ENCODE results near the gene HTRA3.

Gene HTRA3

DNA sequence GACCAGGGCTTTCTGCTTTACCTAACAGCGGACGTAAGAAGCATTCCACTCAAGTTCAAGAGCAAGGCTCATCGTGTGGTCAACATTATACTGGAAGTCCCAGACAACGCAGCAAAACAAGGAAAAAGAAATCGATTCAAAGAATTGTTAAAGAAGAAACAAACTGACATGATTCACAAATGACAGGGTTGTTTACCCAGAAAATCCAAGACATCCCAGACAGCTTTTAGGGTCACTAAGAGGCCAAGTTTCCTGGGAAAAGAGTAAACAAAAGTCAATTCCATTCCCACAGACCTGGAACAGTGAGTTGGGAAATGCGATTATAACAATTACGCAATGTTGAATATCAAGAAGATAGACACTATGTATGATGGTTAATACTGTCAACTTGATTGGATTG, 21.5 kb upstream of the HTRA3 start:
- peak; percentile 8 for DNase-seq

DNA sequence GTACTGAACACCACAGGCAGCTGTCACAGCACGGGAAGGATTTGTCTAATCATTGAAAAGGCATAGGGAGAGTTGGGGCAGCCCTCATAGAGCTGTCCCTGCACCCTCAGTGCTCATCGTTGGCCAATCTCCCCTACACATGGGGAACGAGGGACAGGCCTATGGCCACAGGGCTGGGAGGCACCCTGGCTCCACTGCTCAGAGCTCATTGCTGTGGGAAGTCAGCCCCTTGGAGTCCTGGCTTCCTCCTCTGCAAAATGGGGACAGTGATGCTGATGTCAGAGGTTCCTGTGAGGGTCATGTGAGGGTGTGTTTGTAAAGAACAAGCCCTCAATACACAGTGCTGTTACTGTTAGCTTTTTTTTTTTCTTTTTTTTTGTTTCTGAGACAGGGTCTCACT, 19.3 kb upstream of the HTRA3 start:
- DNase-seq, result no peak

DNA sequence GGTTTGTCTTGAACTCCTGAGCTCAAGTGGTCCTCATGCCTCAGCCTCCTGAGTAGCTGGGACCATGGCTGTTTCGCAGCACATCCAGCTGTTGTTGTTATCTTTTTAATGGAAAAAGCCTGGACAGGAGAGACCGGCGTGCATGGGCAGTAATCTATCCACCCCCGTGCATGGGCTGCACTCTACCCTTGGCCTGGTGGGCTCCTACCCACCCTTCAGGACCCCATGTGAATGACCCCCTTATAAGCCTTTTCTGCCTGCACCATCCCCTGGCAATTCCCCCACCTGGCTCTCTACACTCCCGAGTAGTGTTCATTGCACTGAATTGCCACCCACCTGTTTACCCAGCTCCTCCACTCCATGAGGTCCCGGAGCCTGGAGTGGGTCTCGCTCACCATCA, 18.9 kb upstream of the HTRA3 start:
- no peak for DNase-seq

DNA sequence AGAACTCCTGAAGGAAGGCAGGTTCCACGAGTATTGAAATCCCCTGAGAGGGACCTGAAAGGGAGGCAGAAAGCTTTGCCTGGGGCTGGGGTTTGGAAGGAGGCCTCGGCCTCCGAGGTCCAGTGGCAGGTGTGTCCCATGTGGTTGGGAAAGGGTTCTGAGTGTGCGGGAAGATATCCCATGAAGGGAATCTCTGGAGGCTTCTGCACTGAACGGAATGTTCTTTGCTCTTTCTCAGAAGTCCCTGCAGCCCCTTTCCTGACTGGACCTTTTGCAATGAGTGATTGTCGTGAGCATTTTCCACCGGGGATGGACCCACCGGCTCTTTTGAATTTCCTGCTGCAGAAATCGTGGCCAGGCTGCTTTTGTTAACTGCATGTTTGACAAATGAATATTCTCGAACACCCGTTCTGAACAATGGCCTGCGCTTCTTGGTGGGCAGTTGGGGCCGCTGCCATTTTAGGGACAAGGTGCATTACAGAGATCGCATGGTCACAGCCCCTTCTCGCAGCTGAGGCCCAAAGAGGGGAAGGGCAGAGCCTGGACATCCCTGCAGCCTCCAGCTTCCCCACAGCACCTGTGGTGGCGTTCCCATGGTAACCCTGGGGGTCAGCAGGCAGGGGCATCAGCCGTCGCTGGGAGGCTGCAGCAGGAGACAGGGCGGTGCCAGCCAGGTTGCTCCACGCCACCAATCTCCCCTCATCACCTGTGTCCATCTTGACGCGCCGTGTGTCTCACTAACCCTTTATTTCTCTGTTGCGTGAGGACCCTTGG, 18.3 kb upstream of the HTRA3 start:
- DNase-seq, result no peak

DNA sequence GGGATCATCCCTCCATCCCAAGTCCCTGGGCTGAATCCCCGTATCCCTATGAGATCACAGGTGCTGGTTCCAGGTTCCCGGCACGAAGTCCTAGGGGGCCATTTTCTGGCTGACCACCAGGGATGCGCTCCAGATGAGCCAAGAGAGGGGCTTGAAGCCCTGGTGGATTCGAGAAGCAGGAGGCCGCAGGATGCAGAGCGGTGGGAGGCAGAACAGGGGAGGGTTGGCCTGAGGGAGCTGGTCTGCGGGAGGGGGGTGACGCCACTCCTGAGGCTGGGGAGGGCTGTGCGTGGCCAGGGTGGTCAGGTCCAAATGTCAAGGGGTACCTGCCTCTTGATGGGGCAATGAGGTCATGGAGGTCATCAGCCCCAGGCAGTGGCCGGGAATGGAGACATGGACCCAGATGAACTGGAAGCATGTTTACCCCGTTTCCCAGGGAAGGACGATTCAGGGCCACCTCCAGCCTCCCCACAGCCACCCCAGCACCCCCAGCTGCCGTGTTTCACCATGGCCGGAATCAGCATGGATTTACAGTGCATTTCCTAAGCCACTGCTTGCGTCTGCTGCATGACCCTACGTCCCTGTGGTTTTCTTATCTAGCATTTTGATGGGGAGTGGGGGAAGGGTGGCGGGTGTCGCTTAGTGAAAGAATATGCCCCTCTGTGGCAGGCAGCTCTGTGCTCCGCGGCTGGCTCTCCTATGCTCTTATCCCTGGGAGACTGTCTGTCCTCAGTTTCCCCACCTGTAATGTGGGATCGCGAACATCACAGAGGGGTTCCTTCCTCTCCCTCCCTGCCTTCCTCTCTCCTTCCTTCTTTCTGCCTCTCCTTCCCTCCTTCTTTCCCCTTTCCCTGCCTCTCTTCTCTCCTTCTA, 17.0 kb upstream of the HTRA3 start:
- DNase-seq, result no peak

DNA sequence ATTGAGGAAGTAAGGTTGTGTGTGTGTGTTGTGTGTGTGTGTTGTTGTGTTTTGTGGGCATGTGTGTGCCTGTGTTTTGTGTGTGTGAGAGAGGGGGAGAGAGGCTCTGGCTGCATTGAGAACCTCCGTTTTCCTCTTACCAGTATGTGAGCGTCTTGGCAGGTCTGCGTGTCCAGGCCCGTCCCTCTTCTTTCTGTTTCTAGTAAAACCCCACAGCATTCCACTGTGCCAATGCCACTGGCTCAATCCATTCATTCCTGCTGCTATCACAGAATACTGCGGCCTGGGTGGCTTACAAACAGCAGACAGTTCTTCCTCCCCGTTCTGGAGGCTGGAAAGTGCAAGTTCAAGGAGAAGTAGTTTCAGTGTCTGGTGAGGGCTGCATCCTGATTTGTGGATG, 15.5 kb upstream of the HTRA3 start:
- no peak for DNase-seq

DNA sequence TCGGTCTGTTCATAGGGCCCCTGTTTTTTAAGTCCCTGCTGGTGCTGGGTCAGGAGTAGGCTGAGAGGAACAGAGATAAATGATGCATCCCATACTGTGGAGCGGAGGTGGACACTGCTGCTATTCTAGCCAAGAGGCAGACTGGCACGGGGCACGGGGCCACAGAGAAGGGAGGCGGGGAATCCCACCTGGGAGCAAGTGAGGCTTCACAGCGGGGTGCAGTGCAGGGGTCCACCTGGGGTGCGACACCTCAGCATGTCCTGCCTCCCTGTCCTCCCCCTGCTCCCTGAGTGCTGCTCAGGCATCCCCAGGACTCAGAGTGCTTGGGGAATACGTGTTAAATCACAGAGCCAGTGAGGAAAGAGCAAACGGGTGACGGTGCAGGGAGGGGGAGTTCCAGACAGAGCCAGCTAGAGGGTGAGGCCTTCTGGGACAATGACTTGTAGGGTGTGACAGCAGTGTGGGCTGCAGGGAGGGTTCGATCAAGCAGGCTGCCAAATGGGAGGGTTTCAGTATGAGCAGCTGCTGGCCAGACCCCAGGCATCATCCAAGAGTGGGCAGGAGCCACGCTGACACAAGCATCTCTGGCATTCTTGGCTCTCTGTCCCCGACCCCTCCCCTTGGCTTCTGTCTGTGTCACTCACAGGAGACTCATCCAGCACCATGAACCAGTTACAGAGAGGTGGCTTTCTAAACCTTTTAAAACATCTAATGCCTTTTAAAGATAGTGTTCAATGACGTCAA, 13.7 kb upstream of the HTRA3 start:
- peak; percentile 70 for DNase-seq

DNA sequence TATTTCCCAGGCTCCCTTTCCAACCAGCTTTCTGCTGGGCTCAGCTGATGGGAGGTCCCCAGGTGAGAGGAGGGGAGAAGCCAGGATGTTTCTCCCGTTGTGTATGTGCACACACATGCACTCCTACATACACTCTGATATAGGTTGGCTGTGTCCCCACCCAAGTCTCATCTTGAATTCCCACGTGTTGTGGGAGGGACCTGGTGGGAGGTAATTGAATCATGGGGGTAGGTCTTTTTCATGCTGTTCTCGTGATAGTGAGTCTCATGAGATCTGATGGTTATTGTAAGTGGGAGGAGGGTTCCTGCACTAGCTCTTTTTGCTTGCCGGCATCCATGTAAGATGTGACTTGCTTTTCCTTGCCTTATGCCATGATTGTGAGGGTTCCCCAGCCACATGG, 11.7 kb upstream of the HTRA3 start:
- no peak for DNase-seq

DNA sequence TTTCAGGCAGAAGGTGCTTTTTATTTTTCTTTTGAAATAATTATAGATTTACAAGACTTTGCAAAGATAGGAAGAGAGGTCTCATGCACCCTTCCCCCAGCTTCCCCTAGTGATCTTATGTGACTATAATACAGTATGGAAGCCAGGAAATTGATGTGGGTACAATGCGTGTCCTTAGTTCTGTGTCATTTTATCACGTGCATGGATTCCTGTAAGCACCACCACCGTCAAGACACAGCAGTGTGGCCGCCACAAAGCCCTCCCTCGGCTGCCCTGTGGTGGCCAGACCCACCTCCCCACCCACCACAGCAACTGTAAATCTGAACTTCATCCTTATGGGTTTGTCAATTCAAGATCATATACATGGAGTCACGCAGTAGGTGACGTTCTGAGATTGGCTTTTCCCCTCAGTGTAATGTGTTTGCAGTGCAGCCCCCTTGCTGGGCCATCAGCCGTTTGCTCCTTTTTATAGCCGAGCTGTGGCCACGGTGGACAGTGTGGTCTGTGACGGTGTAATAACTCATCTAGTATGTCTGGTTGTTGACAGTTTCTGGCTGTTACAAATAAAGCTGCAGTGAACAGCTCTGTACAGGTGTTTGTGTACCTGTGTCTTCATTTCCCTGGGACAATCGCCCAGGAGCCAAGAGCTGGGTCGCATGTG, 10.9 kb upstream of the HTRA3 start:
- no peak for DNase-seq

DNA sequence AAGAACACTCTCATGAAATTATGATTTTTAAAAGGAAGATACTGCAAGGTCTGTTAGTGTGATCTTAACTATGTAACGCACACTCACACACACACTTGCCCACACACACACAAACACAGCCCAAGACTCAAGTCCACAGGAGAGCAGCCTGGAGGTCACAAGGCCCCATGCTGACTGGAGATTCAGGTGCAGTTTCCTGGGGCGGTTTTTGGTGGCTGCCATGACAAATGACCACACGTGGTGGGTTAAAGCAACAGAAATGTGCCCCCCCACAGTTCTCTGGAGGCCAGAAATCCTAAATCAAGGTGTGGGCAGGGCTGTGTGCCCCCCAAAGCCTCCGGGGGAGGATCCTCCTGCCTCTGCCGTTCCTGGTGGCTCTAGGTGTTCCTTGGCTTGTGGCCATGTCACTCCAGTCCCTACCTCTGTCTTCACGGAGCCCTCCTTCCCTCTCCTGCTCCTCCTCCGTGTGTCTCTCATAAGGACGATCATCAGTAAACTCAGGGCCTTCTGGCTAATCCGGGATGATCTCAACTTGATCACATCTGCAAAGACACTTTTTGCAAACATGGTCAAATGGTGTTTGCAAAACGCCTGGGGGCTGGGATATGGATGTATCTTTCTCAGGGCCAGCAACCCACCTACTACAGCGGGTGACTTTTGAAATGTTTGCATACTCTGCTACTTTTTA, 9.7 kb upstream of the HTRA3 start:
- no peak for DNase-seq

DNA sequence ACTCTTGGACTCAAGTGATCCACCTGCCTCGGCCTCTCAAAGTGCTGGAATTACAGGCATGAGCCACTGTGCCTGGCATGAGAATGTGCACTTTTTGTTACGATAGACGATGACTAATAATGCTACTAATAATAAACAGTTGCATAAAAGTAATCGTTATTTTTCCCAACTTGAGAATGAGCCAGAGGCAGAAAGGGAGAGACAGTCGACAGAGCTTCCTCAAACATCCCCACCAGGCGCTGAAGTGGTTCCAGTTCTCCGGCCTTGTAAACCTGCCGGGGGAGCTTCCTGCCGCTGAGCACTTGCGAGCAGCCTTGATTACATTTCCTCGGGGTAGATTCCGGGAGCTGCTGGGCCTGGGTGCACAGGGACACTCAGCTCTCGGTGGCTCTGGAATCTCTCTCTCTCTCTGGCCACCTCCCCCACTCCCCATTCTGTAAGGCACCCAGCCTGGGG, 8.9 kb upstream of the HTRA3 start:
- DNase-seq, result peak; percentile 80

DNA sequence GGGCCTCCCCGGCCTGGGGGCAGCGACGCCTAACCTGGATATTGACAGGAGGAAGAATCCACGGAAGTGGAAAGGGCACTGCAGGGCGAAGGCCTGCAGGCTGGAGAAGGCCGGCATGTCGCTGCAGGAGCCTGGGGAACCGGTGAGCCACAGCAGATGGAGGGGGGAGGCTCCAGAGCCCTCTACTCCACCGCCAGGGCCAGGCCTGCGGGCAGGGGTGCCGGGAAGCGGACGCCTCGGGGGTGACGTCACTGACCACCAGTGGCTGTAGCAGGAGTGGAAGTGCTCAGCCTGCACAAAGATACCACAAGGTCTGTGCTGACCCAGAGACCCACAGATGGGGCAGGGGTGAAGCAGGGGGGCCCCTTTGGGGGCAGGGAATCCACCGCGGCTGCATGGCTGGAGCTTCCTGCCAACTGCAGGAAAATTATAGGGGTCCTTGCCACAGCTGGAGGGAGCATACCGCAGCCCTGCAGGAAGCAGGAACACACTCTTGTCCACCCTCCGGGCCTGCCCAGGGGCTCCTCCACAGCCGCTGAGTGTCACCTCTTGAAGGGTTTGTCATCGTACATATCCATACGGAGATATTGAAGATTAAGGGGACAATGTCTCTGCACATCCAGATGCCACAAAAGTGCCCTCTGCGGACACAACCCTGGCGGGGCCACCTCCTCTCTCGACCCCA, 7.6 kb upstream of the HTRA3 start:
- no peak for DNase-seq

DNA sequence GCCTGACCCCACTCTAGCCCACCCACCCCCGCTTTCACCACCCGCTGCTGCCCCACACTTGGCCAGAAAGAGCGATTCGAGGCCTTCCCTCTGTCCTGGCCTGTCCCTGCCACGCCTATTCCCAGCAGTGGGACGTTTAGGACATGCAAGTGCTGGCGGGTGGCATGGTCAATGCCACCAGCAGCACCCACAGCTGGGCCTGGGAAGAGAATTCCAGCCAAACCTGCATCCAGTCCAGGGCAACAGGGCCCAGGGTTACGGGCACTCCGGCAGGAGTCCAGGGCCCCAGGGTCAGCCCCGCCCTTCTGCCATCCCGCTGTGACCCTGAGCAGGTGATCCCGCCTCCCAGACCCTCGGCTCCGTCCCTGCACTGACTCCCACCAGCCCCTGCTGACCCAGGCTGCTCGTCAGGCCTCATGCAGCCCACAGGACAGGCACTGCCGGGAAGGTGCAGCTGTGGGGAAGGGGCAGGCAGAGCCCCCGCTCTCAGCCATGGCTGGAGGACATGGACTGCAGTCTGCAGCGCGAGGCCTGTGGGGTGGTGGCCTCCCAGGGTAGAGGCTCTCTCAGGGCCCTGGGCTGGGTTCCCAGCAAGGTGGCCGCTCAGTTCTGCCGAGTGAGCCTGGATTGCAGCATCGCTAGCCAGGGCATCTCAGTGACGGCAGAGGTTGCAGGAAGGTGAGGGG, 6.8 kb upstream of the HTRA3 start:
- no peak for DNase-seq

DNA sequence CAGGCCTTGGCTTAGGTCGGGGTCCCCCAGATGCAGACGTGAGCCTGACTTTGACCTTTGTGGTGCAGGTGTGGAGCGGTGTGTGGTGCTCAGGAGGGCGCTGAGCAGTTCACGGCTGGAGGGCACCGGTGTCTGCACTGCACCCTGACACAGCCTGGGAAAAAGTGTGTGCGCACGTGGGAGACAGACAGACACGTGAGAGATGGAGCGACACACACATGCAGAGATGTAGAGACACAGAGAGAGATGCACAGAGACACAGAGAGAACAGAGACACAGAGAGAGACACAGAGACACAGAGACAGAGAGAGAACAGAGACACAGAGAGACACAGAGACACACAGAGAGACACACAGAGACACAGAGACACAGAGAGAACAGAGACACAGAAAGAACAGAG, 6.2 kb upstream of the HTRA3 start:
- no peak for DNase-seq

DNA sequence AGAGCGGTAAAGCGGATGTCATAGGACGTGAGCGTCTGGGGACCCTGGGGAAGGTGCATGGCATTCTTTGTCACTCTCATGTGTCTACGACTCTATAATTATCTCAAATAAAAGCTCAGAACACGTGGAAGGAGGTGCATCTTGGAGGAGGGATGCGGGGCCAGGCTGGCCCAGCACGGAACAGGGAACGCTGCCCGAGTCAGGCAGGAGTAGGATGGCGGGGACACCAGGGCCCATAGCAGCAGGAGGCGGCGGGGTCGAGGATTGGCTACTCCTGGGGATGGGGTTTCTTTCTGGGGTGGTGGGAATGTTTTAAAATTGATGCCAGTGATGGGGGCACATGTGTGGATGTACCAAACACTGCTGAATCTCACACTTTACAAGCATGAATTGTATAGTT, 5.4 kb upstream of the HTRA3 start:
- no peak for DNase-seq

DNA sequence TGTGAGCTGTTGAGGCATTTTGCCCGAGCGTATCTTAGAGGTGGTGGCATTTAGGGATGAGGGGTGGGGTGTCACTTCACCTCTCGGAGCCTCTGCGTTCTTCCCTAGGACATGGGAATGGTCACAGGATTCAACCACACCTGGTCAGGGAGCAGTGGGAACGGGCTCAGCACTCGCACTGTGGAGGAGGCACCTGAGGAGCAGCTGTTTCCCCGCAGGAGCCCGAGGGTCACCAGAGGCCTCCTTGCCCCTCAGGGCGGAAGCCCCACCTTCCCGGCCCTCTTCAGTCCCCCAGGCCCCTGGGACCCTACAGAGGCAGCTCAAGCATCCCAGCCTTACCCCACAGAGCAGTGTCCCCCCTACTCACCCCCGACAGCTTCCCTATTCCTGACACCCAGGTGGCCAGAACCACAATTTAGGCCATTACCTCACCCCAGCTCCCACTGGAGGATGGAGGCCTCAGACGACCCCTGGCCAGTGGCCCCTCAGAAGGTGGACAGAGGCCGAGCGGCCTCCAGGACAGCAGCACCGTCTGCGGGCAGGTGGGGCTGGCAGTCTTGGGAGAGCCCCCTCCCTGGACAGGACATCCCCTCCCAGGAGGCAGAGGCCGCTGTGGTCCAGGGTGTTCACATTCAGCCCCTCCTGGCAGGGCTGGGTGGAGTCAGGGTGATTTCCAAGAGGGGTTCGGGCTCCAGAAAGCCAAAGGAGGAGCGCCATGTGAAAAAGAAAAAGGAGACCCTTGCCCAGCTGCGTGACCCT, 4.2 kb upstream of the HTRA3 start:
- no peak for DNase-seq

DNA sequence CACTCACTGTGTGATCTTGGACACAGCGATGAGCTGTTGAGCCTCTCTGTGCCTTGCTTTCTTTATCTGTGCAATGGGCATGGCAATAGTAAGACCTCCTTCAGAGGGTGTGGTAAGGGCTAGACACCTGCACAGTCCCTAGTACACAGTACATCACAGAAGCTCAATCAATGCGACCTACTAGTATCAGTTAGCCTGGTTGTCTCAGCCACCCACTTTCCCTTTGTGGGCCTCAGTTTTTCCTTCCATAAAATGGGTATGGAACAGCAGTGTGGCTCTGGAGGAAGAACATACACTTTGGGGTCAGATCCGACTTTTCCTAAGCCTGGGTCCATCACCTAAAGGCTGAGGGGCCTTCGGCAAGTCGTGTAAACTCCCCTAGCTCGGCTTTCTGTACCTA, 3.5 kb upstream of the HTRA3 start:
- no peak for DNase-seq

DNA sequence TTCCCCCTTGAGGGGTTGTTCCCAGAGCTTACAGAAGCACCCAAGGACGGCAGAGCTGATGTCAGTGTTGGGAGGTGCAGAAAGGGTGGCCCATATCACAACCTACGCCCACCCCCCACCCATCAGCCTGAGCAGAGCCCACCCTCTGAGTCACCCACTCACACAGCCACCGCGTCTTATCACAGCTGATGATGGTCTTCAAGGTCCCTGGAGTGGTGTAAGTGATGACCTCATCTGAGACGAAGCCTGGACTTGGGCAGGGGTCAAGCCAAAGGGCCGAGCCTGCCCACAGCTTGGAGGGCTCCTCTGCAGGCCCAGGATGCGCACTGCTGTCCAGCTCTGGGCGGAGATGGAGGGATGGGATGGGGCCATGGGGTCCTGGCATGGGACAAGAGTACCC, 3.0 kb upstream of the HTRA3 start:
- no peak for DNase-seq

DNA sequence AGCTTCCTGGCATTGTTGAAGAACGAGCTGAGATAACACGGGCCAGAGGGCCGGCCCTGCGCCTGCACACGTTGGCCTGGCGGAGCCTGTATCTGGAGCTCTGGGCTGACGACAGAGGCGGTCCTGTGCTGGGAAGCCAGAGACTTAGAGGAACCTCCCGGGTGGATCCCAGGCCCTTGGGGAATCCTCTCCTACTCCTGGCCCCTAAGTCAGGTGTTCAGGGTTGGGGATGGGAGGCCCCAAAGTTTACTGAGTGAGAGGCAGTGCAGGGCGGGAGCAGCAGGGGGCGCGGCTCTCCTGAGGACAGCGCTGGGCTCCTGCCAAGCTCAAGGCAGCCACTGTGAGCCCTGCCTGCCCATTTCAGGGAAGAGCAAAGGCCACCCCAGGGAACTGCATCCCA, 2.5 kb upstream of the HTRA3 start:
- peak; percentile 42 for DNase-seq

DNA sequence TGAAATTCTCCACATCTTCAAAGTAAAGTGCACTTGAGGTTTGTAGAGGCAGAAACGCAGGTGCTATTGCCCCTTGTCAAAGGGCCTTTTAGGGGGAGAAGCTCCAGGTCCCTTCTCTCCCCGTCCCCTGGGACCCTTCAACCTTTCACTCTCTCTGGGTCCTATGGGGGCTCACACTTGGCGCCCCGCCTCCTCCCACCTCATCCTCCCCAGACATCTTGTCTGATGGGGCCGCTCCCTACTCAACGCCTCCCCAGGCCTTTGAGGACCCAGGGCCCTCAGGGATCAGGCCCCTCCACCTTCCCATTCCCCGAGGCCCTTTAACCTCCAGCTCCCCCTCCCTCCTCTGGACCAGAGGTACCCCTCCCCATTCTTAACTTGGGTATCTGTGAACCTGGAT, 1.3 kb upstream of the HTRA3 start:
- DNase-seq, result no peak
